HUDEP-2 (cell line): ENCODE data around the gene TNFRSF1A.
"Not testable (repeated sequence)": the region's sequence is repeated elsewhere in the genome, so short reads cannot be mapped to it uniquely, and the experiment has no call there.

Experiments
- DNase-seq, 76 experiments: peaks; one replicate each; lab custom pipeline; 2025; ENCODE audit not compliant: unreplicated experiment in 76 of 76; lab: John Stamatoyannopoulos, UW

TNFRSF1A gene

DNA sequence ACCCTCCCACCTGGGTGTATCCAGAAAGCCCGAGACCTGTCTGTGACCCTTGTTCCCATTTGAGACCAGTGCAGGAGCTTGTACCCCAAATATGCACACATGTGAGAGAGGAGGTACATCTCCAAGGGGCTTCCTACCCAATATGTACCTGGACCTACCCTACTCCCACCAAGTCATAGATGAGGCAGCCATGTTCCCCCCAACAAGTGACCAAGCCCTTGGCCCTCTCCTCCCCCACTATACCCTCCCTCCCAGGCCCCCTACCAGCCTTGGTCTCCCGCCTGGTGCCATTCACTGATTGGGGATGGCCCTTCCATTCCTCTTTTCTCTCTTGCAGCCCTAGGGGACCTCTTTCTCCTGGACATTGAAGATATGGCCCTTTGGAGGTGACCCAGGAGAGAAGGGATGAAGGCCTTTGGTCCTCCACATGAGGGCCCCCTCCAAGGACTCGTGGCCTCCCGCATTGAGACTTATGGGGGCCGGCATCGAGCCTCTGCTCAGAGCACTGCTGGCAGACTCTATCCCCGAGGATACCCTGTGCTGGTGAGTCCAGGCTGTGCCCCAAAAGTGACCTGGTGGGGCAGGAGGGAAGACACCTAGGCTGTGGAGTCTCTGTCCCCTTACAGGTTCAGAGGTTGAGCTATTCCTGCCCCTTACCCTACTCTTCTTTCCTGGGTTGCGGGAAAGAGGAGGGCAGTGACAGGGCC, 29.9 kb downstream of the TNFRSF1A start:
- no peak for DNase-seq

DNA sequence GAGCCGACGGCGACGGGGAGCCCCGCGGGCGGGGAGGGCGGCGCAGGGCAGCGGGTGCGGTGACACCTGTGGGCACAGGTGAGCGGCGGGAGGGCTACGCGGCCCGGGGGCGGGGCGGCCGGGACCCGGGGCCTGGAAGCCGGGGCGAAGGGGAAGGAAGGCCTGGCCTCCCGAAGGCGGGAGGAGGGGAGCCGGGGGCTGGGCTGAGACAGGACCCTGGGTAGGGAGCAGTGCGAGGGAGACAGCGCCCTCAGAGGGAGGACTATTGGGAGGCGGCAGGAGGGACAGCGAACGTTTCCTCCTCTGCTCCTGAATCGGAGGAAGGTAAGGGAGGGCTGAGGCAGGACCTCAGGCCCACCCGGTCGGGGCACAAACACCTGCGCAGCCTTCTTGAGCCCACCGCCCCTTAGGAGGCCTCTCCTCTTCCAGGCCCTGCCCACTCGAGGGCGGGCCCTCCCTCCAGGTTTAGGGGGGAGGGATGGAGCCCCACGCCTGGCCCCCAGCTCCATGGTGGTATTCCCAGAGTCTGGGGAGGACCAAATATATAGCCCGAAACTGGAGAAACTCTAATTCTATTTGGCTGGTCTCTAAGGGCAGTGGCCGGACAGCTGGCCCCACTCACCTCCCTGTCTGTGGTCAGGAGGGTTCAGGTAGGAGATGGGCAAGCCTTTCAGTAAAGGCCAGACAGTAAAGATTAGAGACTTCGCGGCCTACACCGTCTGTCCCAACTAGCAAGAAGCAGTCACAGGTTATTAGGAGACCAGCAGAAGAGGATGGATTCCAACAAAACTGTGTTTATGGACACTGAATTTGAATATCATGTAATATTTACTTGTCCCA, 30.9 kb downstream of the TNFRSF1A start:
- DNase-seq = no peak

GRCh38 chr12:6307529-6307928, 34.3 kb downstream of the TNFRSF1A start:
- DNase-seq = no peak

- DNase-seq = no peak
Observed at GRCh38 chr12:6306599-6307220, 35.2 kb downstream of the TNFRSF1A start.

- DNase-seq = no peak
Observed at GRCh38 chr12:6306151-6306550, 35.7 kb downstream of the TNFRSF1A start.

DNA sequence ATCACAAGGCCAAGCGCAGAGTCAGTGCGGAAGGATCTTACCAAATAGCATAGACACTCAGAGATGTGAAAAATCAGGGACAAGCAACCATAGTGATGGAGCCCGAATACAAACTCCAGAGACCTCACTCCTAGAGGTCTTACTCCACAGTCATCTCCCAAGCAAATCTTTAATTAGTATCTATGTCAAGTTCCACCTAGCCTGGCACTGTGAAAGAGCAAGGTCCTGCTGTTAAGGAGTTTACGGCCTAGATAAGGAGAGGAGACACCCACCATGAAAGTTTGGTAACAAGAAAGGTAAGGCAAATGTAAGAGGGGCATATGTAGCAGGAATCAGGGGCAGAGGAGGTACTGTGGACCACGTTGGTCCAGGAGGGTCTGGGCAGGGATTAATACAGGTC, 38.8 kb downstream of the TNFRSF1A start:
- no peak for DNase-seq

- DNase-seq = no peak
Observed at GRCh38 chr12:6302621-6303020, 39.3 kb downstream of the TNFRSF1A start.

DNA sequence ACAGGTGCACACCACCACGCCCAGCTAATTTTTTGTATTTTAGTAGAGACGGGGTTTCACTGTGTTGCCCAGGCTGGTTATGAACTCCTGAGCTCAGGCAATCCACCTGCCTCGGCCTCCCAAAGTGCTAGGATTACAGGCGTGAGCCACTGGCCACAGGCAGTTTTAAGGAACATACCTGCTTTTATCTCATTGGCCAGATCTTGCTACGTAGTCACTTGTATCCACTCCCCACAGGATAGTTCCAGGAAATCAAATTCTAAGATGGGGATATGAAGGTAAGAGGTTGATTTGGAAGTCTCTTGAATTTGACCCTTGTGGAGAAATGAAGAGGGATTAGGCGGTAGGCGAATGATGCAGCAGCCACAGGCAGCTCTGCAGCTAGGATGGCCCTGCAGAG, 40.2 kb downstream of the TNFRSF1A start:
- DNase-seq = no peak

- no peak for DNase-seq
Observed at GRCh38 chr12:6297170-6297569, 44.7 kb downstream of the TNFRSF1A start.

DNA sequence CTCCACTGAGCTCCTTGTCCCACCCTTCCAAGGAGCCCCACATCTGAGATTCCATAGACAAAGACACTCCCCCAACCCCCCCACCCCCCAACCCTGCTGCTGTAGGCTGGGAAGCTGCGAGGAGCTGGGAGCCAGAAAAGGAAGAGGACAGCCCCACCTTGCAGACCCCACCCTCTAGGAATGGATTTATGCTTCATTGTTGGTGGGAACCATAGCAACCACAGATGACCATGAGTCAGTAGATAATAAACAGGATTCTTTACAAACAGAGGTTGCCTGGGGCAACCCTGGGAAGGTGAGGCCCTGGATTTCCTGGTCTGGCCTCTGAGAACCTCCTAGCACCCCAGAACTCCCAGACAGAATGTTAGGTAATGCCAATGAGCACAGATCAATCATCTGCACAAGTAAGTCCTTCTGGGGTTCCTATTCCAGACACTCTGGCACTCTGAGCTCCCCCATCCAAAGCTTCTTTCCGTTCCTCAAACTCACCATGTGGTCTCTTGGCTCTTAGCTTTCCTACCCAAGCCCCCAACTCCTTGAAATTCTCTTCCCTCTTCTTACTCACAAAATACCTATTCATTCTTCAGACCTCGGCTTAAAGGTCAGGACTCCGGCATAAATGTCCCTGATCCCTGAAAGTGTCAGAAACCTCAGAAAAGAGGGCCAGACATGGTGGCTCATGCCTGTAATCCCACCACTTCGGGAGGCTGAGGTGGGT, 46.6 kb downstream of the TNFRSF1A start:
- peak in 1 of 76 experiments; percentile 35 for DNase-seq

DNA sequence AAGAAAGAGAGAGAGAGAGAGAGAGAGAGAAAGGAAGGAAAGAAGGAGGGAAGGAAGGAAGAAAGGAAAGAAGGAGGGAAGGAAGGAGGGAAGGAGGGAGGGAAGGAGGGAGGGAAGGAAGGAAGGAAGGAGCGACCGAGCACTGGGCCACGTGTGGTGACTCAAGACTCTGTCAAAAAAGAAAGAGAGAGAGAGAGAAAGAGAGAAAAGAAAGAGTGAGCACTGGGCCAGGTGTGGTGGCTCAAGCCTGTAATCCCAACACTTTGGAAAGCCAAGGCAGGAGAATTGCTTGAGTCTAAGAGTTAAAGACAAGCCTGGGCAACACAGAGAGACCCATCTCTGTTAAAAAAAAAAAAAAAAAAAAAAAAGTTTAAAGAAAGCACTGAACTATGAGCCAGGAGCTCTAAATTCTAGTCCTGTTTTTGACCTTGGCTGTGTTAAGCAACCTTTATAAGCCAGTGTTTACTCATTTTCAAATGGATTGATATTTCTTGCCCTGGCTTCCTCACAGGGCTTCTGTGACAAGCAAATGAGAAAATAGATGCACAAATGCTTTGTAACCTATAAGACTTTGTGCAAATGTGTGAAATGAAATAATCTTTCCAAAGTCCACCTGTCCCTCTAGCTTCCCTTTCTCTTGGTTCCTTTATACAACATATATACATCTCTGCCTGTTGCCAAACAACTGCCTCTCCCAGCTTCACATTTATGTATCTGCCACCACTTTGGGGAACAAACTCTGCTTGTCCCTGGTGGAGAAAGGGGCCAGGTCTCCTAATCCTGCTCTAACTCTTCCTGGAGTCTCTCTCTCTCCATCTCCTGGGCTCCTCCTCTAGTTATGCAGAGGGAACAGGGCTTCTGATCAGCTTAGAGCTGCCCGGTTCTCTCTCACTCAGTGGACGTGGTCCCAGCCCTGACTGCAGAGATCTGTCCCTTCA, 47.5 kb downstream of the TNFRSF1A start:
- DNase-seq = no peak

DNA sequence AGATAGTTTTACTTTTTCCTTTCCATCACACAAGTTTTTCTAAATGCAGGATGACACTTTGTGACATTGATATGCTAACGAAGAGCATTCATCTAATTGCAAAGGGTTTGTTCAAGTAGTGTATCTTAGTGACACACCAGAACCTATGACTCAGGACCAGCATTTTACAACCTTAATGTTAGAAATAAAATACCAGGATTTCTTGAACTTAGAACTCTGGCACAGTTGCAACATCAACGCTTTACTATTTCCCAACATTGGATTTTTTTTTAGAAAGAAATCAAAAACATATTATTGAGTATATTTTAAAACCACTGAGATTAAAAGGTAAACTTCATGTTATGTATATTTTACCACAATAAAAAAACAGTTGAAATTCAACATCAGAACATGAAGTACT, 49.3 kb downstream of the TNFRSF1A start:
- DNase-seq = no peak

GRCh38 chr12:6289906-6290305, 52.0 kb downstream of the TNFRSF1A start:
- DNase-seq = not testable (repeated sequence)

GRCh38 chr12:6289081-6289480, 52.8 kb downstream of the TNFRSF1A start:
- DNase-seq = not testable (repeated sequence)

DNA sequence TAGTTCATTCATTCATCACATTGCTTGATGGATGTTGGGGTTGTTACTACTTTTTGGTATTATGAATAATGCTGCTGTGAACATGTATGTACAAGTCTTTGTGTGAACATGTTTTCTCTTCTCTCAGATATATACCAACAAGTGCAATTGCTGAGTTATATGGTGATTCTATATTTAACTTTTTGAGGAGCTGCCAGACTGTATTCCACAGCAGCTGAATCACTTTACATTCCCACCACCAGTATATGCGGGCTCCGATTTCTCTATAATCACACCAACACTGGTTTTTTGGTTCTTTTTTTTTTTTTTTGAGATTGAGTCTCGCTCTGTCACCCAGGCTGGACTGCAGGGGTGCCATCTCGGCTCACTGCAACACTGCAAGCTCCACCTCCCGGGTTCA, 53.6 kb downstream of the TNFRSF1A start:
- DNase-seq = no peak

GRCh38 chr12:6285532-6286306, 56.2 kb downstream of the TNFRSF1A start:
- no peak for DNase-seq

DNA sequence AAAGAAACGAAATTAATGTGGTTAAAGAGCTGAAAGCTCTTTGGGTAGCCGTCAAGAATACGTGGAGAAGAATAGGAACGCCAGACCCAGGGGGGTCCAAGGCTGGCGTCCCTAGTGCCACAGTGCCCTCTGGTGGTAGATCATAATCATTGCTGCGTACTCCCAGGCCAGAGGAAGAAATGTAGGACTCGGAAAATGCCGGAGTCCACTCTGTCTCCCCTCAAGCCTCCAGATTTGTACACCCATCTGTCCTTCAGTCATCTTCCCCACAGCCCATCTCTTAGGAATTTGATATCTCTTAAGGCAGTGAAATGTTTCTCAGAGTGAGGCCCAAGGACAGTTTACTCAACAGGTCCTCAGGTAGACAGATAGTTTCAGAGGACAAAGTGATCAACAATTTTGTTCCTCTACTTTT, 56.8 kb downstream of the TNFRSF1A start:
- peak in 49 of 76 experiments; percentile 4 to 70 (median 29) for DNase-seq

GRCh38 chr12:6284273-6284672, 57.6 kb downstream of the TNFRSF1A start:
- no peak for DNase-seq

- DNase-seq = no peak
Observed at GRCh38 chr12:6282453-6282840, 59.4 kb downstream of the TNFRSF1A start.
